GM12892 (cell line): ENCODE measurements around the gene MATN4.

ENCODE experiments used
- POLR2A ChIP-seq: IDR thresholded peaks from 2 replicates; pipeline ENCODE4 v1.6.1; 2011; ENCODE audit warnings: low read depth, low read length, control low read depth
- POLR2AphosphoS5 ChIP-seq: IDR thresholded peaks from 2 replicates; pipeline ENCODE4 v1.6.1; 2011; ENCODE audit warnings: low read depth, low read length, control low read depth
- TAF1 ChIP-seq: IDR thresholded peaks from 2 replicates; pipeline ENCODE4 v1.6.1; 2011; ENCODE audit warnings: low read depth, mild to moderate bottlenecking, control low read depth, low read length, borderline replicate concordance

- TF ChIP-seq POLR2A = no peak
- no peak for TF ChIP-seq POLR2AphosphoS5
- no peak for TF ChIP-seq TAF1
These were observed 50.4 kb downstream of the MATN4 start for GRCh38 chr20:45257711-45258110.
